Measurements from ENCODE around the gene ALDH1A1.

Gene ALDH1A1

DNA sequence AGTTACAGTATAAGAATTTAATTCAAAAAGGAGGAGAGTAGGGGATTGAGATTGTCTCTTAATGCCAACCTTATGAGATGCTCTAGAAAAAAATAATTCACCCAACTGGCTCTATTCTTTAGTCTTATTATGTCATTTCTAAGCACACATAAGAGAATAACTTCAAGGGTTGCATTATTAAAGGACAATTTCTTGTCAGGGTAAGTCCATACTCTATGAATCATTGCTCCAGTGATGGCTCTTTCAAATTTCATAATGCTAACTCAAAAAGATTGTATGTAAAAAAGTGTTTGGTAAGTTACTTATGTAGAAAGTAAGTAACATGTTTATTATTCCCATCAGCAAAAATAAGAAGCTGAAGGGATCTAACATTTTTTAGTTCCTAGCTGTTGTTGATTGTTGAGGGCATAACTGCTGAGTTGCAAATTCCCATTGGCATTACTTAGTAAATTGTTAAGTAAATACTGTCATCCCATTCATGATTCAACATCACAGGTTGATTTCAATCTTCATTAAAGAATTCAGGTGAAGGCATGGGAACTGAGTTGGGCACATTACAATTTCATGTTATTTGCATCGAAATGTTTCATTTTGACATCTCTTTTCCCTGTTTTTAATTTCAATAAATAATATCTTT, 28.6 kb downstream of the ALDH1A1 start:
- H3K27ac Mint-ChIP-seq: no peak overlapping the region
- no peaks in the 10 kb centered on the region for H3K4me1 Mint-ChIP-seq
- H3K9me3 Mint-ChIP-seq: no peaks in the 10 kb centered on the region
- TF ChIP-seq, protein P1, sequence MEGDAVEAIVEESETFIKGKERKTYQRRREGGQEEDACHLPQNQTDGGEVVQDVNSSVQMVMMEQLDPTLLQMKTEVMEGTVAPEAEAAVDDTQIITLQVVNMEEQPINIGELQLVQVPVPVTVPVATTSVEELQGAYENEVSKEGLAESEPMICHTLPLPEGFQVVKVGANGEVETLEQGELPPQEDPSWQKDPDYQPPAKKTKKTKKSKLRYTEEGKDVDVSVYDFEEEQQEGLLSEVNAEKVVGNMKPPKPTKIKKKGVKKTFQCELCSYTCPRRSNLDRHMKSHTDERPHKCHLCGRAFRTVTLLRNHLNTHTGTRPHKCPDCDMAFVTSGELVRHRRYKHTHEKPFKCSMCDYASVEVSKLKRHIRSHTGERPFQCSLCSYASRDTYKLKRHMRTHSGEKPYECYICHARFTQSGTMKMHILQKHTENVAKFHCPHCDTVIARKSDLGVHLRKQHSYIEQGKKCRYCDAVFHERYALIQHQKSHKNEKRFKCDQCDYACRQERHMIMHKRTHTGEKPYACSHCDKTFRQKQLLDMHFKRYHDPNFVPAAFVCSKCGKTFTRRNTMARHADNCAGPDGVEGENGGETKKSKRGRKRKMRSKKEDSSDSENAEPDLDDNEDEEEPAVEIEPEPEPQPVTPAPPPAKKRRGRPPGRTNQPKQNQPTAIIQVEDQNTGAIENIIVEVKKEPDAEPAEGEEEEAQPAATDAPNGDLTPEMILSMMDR (IDR thresholded peaks at IDR 0.05): no peak
- no peaks in the 10 kb centered on the region for H3K36me3 Mint-ChIP-seq (ENCODE audit: low read depth)
- DNase-seq: no peak
- H3K27me3 Mint-ChIP-seq (ENCODE audit: low read depth, poor library complexity): no peaks in the 10 kb centered on the region
- H3K4me3 Mint-ChIP-seq: no peak overlapping the region

DNA sequence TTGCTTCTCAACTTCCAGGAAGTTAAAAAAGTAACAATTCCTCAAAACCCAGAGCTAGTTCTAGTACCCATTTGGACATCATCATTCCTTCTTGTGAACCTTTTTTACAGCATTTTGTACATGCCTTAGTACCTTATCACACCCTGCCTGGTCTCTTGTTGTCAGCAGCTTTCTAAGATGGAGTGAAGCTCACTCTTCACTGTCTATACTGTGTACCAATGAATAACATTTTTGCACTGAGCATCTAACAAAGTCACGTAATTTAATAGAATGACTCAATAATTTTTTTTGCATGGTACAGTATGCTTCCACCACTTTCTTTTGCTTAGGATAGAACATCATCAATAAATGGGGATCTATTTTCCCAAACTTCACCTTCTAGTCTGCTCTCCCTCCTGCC, 29.8 kb downstream of the ALDH1A1 start:
- no peaks in the 10 kb centered on the region for H3K9me3 Mint-ChIP-seq
- H3K27ac Mint-ChIP-seq: no peak overlapping the region
- TF ChIP-seq, protein P1 (IDR thresholded peaks at IDR 0.05): no peak
- H3K4me3 Mint-ChIP-seq: no peak overlapping the region
- no peak for DNase-seq
- H3K36me3 Mint-ChIP-seq (ENCODE audit: low read depth): no peaks in the 10 kb centered on the region
- H3K4me1 Mint-ChIP-seq: no peaks in the 10 kb centered on the region
- no peaks in the 10 kb centered on the region for H3K27me3 Mint-ChIP-seq (ENCODE audit: low read depth, poor library complexity)

DNA sequence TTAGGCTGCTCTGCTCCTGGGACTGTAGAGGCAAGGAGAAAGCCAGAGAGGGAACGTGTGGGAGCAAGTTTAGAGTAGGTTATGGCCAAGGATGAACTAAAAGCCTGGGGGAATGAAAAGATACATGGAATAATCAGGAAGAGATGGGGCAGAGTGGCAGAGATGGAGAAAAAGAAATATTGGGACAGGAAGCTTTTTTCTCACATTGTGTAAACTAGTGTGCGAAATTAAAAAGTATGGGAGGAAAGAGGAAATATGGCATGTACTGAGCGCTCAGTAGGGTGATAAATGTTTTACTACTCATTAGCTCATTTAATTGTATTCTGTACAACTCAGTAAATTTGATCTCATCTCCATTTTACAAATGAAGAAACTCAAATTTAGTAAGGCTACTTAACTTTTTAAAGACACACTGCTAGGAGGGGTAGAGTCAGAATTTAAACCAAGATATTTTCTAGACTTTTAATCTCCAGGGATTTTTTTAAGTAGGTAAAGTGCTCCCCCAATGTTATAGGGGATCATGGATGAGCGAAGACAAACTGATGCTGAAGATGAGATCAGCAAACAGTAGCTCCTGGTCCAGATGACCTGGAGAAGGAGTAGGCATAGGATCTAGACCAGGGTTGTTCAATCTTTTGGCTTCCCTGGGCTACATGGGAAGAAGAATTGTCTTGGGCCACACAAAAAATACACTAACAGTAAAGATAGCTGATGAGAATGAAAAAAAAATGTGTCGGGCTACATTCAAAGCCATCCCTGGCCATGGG, 30.8 kb downstream of the ALDH1A1 start:
- DNase-seq: no peak
- TF ChIP-seq, protein P1 (IDR thresholded peaks at IDR 0.05): no peak
- no peaks in the 10 kb centered on the region for H3K27me3 Mint-ChIP-seq (ENCODE audit: low read depth, poor library complexity)
- no peak overlapping the region for H3K27ac Mint-ChIP-seq
- H3K36me3 Mint-ChIP-seq (ENCODE audit: low read depth): no peaks in the 10 kb centered on the region
- H3K4me3 Mint-ChIP-seq: no peak overlapping the region
- H3K9me3 Mint-ChIP-seq: no peaks in the 10 kb centered on the region
- no peaks in the 10 kb centered on the region for H3K4me1 Mint-ChIP-seq

DNA sequence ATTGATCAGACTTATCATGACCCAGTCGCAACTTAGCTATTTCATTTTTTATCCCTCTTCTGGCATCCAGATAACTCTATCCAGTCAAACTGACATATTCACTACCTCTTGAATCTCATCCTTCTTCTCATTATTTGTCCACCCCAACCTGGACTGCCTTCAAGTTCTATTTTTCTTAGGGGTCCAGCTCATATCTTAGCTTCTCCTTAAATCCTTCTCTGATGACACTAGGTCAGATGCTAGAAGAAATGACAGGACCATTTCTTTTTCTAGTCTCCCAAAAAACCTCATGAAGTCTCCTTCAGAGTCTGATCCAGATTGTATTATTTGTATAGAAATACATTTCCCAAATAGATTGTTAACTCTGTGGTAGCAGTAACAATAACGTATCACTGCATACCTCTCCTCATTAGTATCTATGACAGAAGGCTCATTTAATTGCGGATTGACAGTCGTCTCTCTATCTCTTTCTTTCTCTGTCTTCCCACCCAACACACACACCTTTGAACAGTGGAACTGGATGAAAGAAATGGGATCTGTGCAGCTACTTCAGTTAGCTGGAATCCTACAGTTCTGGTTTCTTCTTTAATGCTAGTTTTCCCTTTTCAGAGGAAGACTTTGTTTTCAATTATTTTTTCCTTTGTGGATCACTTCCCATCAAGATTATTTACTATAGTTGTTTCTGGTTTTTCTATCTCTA, 33.5 kb downstream of the ALDH1A1 start:
- TF ChIP-seq, protein P1 (IDR thresholded peaks at IDR 0.05): no peak
- DNase-seq: no peak
- no peaks in the 10 kb centered on the region for H3K27me3 Mint-ChIP-seq (ENCODE audit: low read depth, poor library complexity)
- no peaks in the 10 kb centered on the region for H3K4me1 Mint-ChIP-seq
- H3K36me3 Mint-ChIP-seq (ENCODE audit: low read depth): no peaks in the 10 kb centered on the region
- H3K27ac Mint-ChIP-seq: no peak overlapping the region
- H3K4me3 Mint-ChIP-seq: no peak overlapping the region
- H3K9me3 Mint-ChIP-seq: no peaks in the 10 kb centered on the region

DNA sequence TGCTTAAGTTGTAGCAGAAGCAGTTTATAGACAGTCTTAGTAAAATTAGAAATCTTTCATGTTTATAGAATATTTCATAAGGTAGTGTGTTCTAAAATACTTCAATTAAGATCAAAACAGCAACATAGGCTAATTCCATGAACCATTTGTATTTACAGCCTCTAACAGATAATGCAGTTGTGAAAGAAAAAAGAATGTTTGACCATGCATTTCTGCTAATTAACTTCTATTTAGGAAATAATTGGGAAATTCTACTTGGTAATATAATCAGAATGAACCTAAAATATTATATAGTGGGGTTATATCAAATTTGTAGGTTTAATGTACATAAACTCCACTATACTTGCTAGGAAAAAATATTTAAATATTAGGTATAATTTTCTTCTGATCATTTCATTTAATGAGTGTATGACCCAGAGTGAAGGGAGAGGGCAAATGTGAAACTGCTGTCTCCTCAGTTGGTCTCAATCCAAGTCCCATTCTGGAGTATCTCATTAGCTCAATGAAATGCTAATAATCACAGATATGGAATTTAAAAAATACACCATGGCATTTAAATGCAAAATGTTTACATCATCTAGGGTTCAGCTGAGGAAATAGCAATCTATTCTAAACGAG, 34.9 kb downstream of the ALDH1A1 start:
- H3K4me3 Mint-ChIP-seq: no peak overlapping the region
- TF ChIP-seq, protein P1 (IDR thresholded peaks at IDR 0.05): no peak

More for the DNA sequence above, 34.9 kb downstream of the ALDH1A1 start:
- Mint-ChIP-seq H3K9me3 (no peaks in the 10 kb centered on the region), H3K4me1 (no peaks in the 10 kb centered on the region), H3K36me3 (ENCODE audit: low read depth) (no peaks in the 10 kb centered on the region), H3K27me3 (ENCODE audit: low read depth, poor library complexity) (no peaks in the 10 kb centered on the region), H3K27ac (no peak overlapping the region)
- no peak for DNase-seq
